ENCODE measurements around the gene CLASRP. TPM values are rescaled to one million over a fixed set of nuclear protein-coding genes. Genes with fewer than 3 reads are reported as not detected.

Gene CLASRP
- total RNA-seq, 2 experiments from 2014 or later: 82.5 to 94.5 TPM

DNA sequence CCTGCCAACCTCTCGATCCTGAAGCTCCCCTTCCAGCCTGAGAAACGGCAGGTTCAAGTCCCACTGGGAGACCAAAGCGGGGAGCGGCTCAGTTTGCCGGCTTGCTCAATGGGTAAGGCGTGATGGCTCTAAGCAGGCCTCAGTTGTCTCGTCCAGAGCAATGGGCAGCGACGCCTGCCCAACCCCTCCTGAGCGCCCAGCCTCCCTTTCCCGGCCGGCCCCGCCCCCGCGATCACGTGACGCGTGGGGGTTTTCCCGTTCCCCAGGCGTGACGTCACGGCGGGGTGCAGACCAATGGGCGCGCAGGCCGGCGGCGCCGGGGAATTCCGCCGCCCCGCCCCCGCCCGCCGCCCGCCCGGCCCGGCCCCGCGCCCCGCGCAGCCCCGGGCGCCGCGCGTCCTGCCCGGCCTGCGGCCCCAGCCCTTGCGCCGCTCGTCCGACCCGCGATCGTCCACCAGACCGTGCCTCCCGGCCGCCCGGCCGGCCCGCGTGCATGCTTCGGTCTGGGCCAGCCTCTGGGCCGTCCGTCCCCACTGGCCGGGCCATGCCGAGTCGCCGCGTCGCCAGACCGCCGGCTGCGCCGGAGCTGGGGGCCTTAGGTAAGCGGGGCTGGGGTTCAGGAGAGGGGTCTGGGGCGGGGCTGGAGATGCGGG, 37.6 kb upstream of the CLASRP start, which contains the start of gene RELB:
RELB (plus strand) TSS at position 378 of the 653 bp plus-strand sequence; CDS start at position 494, 116 bp downstream.
- ChIA-PET CTCF (interaction anchor here (1.0 to 1.5 kb wide), 3 partner anchors 12 to 218 kb away, joined by 3 to 4 read pairs (median 4); no protein-coding TSS in a partner anchor), POLR2A (interaction anchor here (0.5 to 2.8 kb wide), 14 partner anchors 9 to 153 kb away, joined by 3 to 26 read pairs (median 4); partner anchors contain the start of genes CLASRP and PPP1R37)
- peaks cover 15% of the 10 kb centered on the region for H3K4me1 Mint-ChIP-seq (ENCODE audit: low read depth)
- H3K27me3 Mint-ChIP-seq (ENCODE audit: low read depth): no peaks in the 10 kb centered on the region
- peaks cover 3% of the 10 kb centered on the region for H3K36me3 Mint-ChIP-seq (ENCODE audit: low read depth)
- no peaks in the 10 kb centered on the region for H3K9me3 Mint-ChIP-seq (ENCODE audit: insufficient read depth)
- peak within 1 kb of the TSS; percentile 92 for H3K4me3 Mint-ChIP-seq
- DNase-seq: peak; percentile 92
- H3K27ac Mint-ChIP-seq: peak within 1 kb of the TSS; percentile 99
- peak; percentile 78 for ATAC-seq

DNA sequence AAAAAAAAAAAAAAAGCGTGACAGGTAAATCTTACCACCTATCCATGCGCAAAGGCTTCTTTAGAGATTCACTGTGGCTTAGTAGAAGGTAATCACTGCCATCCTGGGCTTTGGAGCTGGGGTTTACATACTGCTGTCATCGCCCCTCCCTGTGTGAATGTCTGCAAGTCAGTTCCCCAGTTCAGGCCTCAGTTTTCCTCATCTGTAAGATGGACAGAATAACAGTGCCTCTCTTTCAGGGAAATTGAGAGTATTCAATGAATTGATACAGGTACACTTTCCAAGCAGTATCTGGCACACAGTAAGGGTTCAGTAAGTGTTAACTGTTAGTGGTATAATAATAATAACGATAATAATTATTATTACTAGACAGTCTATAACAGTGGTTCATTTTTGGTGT, 35.4 kb upstream of the CLASRP start:
- Mint-ChIP-seq H3K4me1 (ENCODE audit: low read depth) (peaks cover 15% of the 10 kb centered on the region), H3K4me3 (no peak overlapping the region), H3K36me3 (ENCODE audit: low read depth) (peaks cover 3% of the 10 kb centered on the region), H3K9me3 (ENCODE audit: insufficient read depth) (no peaks in the 10 kb centered on the region), H3K27ac (no peak overlapping the region), H3K27me3 (ENCODE audit: low read depth) (no peaks in the 10 kb centered on the region)
- no peak for DNase-seq
- no peak for ATAC-seq
- ChIA-PET POLR2A (no interaction called here), CTCF (no interaction called here)

DNA sequence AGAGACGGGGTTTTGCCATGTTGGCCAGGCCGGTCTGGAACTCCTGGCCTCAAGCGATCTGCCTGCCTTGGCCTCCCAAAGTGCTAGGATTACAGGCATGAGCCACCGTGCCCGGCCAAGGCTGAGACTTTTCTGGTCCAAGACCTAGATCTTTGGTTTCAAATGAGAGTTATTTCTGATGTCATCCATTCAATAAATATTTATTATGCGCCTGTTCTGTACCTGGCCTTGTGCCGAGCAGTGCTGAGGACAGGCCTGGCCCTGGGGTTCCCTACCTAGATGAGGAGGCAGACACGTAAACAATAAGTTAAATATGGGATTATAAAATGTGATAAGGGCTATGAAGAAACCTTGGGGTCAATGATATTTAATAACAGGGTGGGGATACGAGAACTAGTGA, 33.1 kb upstream of the CLASRP start:
- CTCF ChIA-PET: no interaction called here

DNA sequence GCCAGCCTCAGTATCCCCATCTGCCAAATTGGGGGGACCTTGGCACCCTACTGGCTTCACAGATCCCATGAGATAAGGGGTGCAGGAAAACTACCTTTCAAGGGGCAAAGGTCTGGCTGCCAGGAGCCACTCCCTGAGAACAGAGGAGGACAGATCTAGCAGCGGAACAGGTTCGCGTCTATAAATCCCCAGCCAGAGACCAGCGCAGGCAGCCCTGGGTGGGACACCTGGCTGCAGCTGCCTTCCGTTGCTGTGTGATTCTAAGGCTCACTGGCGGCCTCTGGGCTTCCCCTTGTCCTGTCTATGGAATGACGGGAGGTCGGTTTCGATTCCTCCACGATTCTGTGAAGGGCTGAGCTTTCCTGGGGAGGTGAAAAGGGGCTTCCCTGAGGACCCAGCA, 30.3 kb upstream of the CLASRP start:
- peaks cover 2% of the 10 kb centered on the region for H3K4me1 Mint-ChIP-seq (ENCODE audit: low read depth)
- DNase-seq (no peak), ATAC-seq (no peak)
- H3K36me3 Mint-ChIP-seq (ENCODE audit: low read depth): peaks cover 6% of the 10 kb centered on the region
- no peaks in the 10 kb centered on the region for H3K27me3 Mint-ChIP-seq (ENCODE audit: low read depth)
- H3K27ac Mint-ChIP-seq: no peak overlapping the region
- no peaks in the 10 kb centered on the region for H3K9me3 Mint-ChIP-seq (ENCODE audit: insufficient read depth)
- POLR2A ChIA-PET: no interaction called here
- no peak overlapping the region for H3K4me3 Mint-ChIP-seq
- CTCF ChIA-PET: no interaction called here

More for the DNA sequence above, 33.1 kb upstream of the CLASRP start:
- H3K4me3 Mint-ChIP-seq: no peak overlapping the region
- H3K36me3 Mint-ChIP-seq (ENCODE audit: low read depth): peaks cover 3% of the 10 kb centered on the region
- H3K27ac Mint-ChIP-seq: peak overlapping the region; percentile 3
- DNase-seq (no peak), ATAC-seq (no peak)
- H3K9me3 Mint-ChIP-seq (ENCODE audit: insufficient read depth): no peaks in the 10 kb centered on the region
- POLR2A ChIA-PET: no interaction called here
- no peaks in the 10 kb centered on the region for H3K27me3 Mint-ChIP-seq (ENCODE audit: low read depth)
- H3K4me1 Mint-ChIP-seq (ENCODE audit: low read depth): peaks cover 15% of the 10 kb centered on the region

DNA sequence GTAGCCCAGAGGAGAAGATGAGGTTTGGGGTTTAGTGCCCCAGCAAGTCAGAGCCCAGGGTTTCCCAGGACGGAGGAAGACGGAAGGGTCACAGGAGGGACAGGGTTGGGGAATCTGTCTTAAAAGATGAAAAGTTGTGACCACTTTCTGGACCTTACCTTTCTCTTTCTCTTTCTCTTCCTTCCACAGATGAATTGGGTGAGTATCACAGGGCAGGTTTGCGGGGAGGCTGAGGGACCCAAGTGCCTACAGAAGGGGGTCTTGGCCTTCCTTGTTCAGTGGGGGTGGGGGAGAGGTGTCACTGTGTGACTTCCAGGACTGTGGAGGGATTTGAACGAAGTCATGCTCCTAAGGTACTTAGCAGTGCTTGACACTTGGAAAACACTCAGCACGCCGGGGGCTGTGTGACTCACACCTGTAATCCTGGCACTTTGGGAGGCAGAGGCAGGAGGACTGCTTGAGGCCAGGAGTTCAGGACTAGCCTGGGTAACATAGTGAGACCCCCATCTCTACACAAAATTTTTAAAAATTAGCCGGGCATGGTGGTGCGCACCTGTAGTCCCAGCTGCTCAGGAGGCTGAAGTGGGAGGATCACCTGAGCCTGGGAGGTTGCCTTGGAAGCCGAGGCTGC, 29.1 kb upstream of the CLASRP start:
- ChIA-PET POLR2A (interaction anchor here (1.2 kb wide), 1 partner anchor 12 kb away, joined by 3 read pairs; no protein-coding TSS in a partner anchor), CTCF (interaction anchor here (0.7 to 0.9 kb wide), 2 partner anchors 44 to 50 kb away, joined by 3 to 4 read pairs; no protein-coding TSS in a partner anchor)
- ATAC-seq: no peak
- no peak overlapping the region for H3K4me3 Mint-ChIP-seq
- H3K36me3 Mint-ChIP-seq (ENCODE audit: low read depth): peaks cover 6% of the 10 kb centered on the region
- peak overlapping the region; percentile 24 for H3K27ac Mint-ChIP-seq
- DNase-seq: no peak
- H3K27me3 Mint-ChIP-seq (ENCODE audit: low read depth): no peaks in the 10 kb centered on the region
- H3K9me3 Mint-ChIP-seq (ENCODE audit: insufficient read depth): no peaks in the 10 kb centered on the region
- peaks cover 2% of the 10 kb centered on the region for H3K4me1 Mint-ChIP-seq (ENCODE audit: low read depth)

DNA sequence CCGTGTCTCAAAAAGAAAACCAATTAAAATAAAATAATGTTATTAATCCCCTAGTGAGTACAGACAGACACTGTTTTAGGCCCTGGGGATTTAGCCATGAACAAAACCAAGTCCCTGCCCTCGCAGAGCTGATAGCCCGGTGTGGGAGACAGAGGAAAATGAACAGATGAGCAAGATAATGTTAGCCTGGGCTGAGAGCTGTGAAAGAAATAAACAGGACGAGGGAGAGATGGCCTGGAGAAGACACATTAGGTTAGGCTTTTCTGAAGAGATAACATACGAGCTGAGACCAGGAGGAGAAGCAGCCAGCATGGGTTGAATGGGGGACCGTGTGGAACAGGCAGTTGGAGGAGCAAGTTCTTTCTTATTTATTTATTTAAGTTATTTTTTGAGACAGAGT, 28.5 kb upstream of the CLASRP start:
- DNase-seq (no peak), ATAC-seq (no peak)
- H3K9me3 Mint-ChIP-seq (ENCODE audit: insufficient read depth): no peaks in the 10 kb centered on the region
- no peak overlapping the region for H3K4me3 Mint-ChIP-seq
- peaks cover 2% of the 10 kb centered on the region for H3K4me1 Mint-ChIP-seq (ENCODE audit: low read depth)
- peaks cover 6% of the 10 kb centered on the region for H3K36me3 Mint-ChIP-seq (ENCODE audit: low read depth)
- CTCF ChIA-PET: interaction anchor here (0.7 to 0.9 kb wide), 2 partner anchors 44 to 49 kb away, joined by 3 to 4 read pairs; no protein-coding TSS in a partner anchor
- POLR2A ChIA-PET: interaction anchor here (1.2 kb wide), 1 partner anchor 11 kb away, joined by 3 read pairs; no protein-coding TSS in a partner anchor
- H3K27me3 Mint-ChIP-seq (ENCODE audit: low read depth): no peaks in the 10 kb centered on the region
- no peak overlapping the region for H3K27ac Mint-ChIP-seq

DNA sequence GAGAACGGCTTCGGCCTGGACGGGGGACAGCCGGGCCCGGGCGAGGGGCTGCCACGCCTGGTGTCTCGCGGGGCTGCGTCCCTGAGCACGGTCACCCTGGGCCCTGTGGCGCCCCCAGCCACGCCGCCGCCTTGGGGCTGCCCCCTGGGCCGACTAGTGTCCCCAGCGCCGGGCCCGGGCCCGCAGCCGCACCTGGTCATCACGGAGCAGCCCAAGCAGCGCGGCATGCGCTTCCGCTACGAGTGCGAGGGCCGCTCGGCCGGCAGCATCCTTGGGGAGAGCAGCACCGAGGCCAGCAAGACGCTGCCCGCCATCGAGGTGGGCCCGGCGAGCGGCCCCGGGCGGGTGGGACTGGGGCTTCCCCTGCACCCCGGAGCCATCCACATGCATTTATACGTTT, 26.9 kb upstream of the CLASRP start:
- POLR2A ChIA-PET: no interaction called here
- CTCF ChIA-PET: no interaction called here
- no peaks in the 10 kb centered on the region for H3K27me3 Mint-ChIP-seq (ENCODE audit: low read depth)
- H3K9me3 Mint-ChIP-seq (ENCODE audit: insufficient read depth): no peaks in the 10 kb centered on the region
- no peak overlapping the region for H3K27ac Mint-ChIP-seq
- DNase-seq: no peak
- H3K4me1 Mint-ChIP-seq (ENCODE audit: low read depth): peaks cover 6% of the 10 kb centered on the region
- no peak for ATAC-seq
- no peak overlapping the region for H3K4me3 Mint-ChIP-seq
- H3K36me3 Mint-ChIP-seq (ENCODE audit: low read depth): peaks cover 2% of the 10 kb centered on the region

DNA sequence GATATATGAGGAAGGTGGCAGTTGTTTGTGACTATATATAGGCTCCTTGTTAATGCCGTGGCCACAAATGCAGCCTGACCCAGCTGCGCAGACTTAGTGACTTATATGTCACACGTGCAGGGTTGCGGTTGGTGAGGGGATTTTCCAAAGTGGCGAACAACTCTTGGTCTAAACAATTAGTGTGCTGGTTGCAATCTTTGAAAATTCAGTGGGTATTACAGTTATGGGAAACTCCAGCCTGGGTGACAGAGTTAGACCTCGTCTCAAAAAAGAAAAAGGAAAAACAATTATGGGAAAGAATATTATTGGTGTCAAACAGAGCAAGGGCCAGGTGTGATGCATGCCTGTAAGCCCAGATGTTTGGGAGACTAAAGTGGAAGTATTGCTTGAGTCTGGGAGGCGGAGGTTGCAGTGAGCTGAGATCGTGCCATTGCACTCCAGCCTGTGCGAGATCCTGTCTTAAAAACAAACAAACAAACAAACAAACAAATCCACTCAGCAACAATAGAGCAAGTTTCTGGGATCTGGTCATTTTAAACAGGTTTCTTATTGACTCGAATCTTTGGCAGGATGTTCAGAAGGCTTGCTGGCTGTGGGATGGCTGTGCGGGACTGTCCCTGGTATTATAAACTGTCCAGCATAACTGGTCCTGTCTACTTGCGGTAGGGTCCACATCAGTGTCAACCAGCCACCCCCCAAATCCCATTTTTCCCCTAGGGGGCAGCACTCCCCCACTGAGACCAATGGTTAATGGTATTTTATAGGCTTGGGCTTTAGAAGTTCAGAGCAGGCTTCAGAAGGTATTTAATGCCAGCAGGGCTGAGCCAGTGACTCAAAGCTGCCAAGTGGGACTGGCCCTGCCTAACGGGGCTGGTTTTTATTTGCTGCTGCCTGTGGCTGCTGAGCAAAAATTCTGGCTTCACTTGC, 22.2 kb upstream of the CLASRP start:
- Mint-ChIP-seq H3K27me3 (ENCODE audit: low read depth) (no peaks in the 10 kb centered on the region), H3K4me1 (ENCODE audit: low read depth) (peaks cover 8% of the 10 kb centered on the region), H3K9me3 (ENCODE audit: insufficient read depth) (no peaks in the 10 kb centered on the region), H3K36me3 (ENCODE audit: low read depth) (peaks cover 2% of the 10 kb centered on the region), H3K4me3 (peak overlapping the region; percentile 9), H3K27ac (peak overlapping the region; percentile 51)
- ATAC-seq (peak; percentile 68), DNase-seq (peak; percentile 82)
- POLR2A ChIA-PET: interaction anchor here (0.6 to 1.0 kb wide), 3 partner anchors 15 to 29 kb away, joined by 3 read pairs; no protein-coding TSS in a partner anchor
- CTCF ChIA-PET: interaction anchor here (0.7 to 1.8 kb wide), 7 partner anchors 10 to 75 kb away, joined by 3 to 13 read pairs (median 4); partner anchors contain the start of gene CLASRP

DNA sequence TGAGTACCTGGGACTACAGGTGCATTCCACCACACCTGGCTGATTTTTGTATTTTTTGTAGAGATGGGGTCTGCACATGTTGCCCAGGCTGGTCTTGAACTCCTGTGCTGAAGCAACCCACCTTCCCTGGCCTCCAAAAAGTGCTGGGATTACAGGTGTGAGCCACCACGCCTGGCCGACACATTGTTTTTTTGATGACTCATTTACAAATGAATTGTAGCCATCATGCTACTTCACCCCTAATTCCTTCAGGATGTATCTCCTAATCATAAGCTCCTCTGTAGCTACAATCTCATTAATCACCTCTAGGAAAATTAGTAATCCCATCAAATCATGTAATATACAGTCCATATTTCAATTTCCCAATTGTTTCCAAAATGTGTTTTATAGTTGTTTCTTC, 19.7 kb upstream of the CLASRP start:
- H3K27ac Mint-ChIP-seq: no peak overlapping the region
- ATAC-seq (no peak), DNase-seq (no peak)
- H3K9me3 Mint-ChIP-seq (ENCODE audit: insufficient read depth): no peaks in the 10 kb centered on the region
- H3K4me3 Mint-ChIP-seq: no peak overlapping the region
- ChIA-PET CTCF (no interaction called here), POLR2A (no interaction called here)
- peaks cover 8% of the 10 kb centered on the region for H3K4me1 Mint-ChIP-seq (ENCODE audit: low read depth)
- no peaks in the 10 kb centered on the region for H3K27me3 Mint-ChIP-seq (ENCODE audit: low read depth)
- H3K36me3 Mint-ChIP-seq (ENCODE audit: low read depth): no peaks in the 10 kb centered on the region

DNA sequence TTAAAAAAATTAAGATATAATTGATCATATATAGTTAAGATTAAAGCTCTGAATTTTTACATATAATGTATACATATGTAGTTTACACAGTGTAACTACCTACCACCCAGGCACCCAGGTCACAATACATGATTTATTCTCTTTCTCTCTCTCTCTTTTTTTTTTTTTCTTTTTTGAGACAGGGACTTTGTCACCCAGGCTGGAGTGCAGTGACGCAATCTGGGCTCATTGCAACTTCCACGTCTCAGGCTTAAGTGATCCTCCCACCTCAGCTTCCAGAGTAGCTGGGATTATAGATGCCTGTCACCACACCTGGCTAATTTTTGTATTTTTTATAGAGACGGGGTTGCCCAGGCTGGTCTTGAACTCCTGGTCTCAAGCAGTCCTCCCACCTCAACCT, 18.8 kb upstream of the CLASRP start:
- no peak for ATAC-seq
- Mint-ChIP-seq H3K36me3 (ENCODE audit: low read depth) (no peaks in the 10 kb centered on the region), H3K4me1 (ENCODE audit: low read depth) (peaks cover 8% of the 10 kb centered on the region), H3K9me3 (ENCODE audit: insufficient read depth) (no peaks in the 10 kb centered on the region), H3K27ac (no peak overlapping the region), H3K4me3 (no peak overlapping the region), H3K27me3 (ENCODE audit: low read depth) (no peaks in the 10 kb centered on the region)
- CTCF ChIA-PET: no interaction called here
- DNase-seq: no peak
- POLR2A ChIA-PET: interaction anchor here (0.6 kb wide), 1 partner anchor 8 kb away, joined by 3 read pairs; no protein-coding TSS in a partner anchor

DNA sequence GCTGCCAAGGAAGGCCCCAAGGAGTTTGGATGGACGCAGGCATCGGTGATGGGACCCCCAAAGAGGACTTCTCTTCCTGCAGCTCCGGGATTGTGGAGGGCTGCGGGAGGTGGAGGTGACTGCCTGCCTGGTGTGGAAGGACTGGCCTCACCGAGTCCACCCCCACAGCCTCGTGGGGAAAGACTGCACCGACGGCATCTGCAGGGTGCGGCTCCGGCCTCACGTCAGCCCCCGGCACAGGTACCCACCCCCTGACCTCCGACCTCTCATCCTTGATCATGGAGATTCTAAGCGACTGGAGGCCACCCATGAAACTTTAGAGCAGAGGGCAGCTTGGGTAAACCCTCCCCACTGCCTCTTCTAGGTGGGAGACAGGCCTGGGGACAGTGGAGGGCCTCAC, 16.9 kb upstream of the CLASRP start:
- ATAC-seq (no peak), DNase-seq (no peak)
- CTCF ChIA-PET: no interaction called here
- no peak overlapping the region for H3K27ac Mint-ChIP-seq
- POLR2A ChIA-PET: interaction anchor here (0.6 kb wide), 1 partner anchor 11 kb away, joined by 3 read pairs; no protein-coding TSS in a partner anchor
- no peak overlapping the region for H3K4me3 Mint-ChIP-seq
- H3K36me3 Mint-ChIP-seq (ENCODE audit: low read depth): no peaks in the 10 kb centered on the region
- H3K4me1 Mint-ChIP-seq (ENCODE audit: low read depth): peaks cover 2% of the 10 kb centered on the region
- no peaks in the 10 kb centered on the region for H3K27me3 Mint-ChIP-seq (ENCODE audit: low read depth)
- H3K9me3 Mint-ChIP-seq (ENCODE audit: insufficient read depth): no peaks in the 10 kb centered on the region
